T-cell (primary cell): ENCODE measurements around the gene LAMA5. TPM values are rescaled to one million over a fixed set of nuclear protein-coding genes. Genes with fewer than 3 reads are reported as not detected.

Source experiments
- ATAC-seq, 4 experiments: fragments of 200-7000 bp in 3 of 4; fragments of 150-1000 bp in 1 of 4; cut with Tn5 transposase; replicated peaks in 1 of 4; 1 replicate in 3 of 4; 2 replicates in 1 of 4; pipeline ENCODE4 v1.10.0; 2021; ENCODE audit warnings: moderate library complexity in 3 of 4, mild to moderate bottlenecking in 2 of 4, moderate number of reproducible peaks in 1 of 4
- CTCF ChIA-PET, 2 donors: fragments of 300-600 bp; sonication (Branson Sonifier 250); formaldehyde crosslinking; loops; one replicate each; lab custom pipeline; 2022; ENCODE audit warnings: antibody characterized with exemption in 2 of 2; lab: Charles Lee
- POLR2A ChIA-PET, 2 donors: fragments of 300-600 bp; sonication (Branson Sonifier 250); formaldehyde crosslinking; loops; one replicate each; lab custom pipeline; 2022; ENCODE audit warnings: antibody characterized with exemption in 2 of 2; lab: Charles Lee
- DNase-seq, 35 experiments: peaks; one replicate each; pipeline versions ENCODE4 v3.0.0 to v3.0.0-alpha.2; 2013 to 2023
- H3K27ac ChIP-seq: one replicate; pipeline ENCODE4 v1.5.1; 2013; ENCODE audit warnings: low read length
- H3K27me3 ChIP-seq, 2 experiments: replicated peaks in 1 of 2; 1 replicate in 1 of 2; 2 replicates in 1 of 2; pipeline versions ENCODE4 v1.6.1 to v1.7.0; 2013; ENCODE audit warnings: low read length in 1 of 2, mixed read lengths in 1 of 2; ENCODE audit not compliant: control insufficient read depth in 2 of 2, insufficient read depth in 2 of 2; ENCODE audit errors: extremely low read depth in 1 of 2
- H3K36me3 ChIP-seq, 2 donors: 1 replicate in 1 of 2; 2 replicates in 1 of 2; pipeline versions ENCODE4 v1.6.1 to v1.7.0; 2013; ENCODE audit warnings: low read length in 1 of 2; ENCODE audit not compliant: control insufficient read depth in 2 of 2, insufficient read depth in 1 of 2; ENCODE audit errors: extremely low read depth in 1 of 2
- H3K4me1 ChIP-seq, 2 experiments: 1 replicate in 1 of 2; 2 replicates in 1 of 2; pipeline versions ENCODE4 v1.6.1 to v1.7.0; 2013; ENCODE audit warnings: low read length in 2 of 2, mixed read lengths in 1 of 2; ENCODE audit not compliant: insufficient read depth in 2 of 2, control insufficient read depth in 1 of 2; ENCODE audit errors: extremely low read depth in 1 of 2
- H3K4me3 ChIP-seq, 2 donors: 1 replicate in 1 of 2; 2 replicates in 1 of 2; pipeline versions ENCODE4 v1.5.1 to v1.7.0; 2013; ENCODE audit warnings: mild to moderate bottlenecking in 2 of 2, low read length in 1 of 2, moderate library complexity in 1 of 2; ENCODE audit not compliant: control insufficient read depth in 1 of 2; ENCODE audit errors: extremely low read depth in 1 of 2
- H3K9me3 ChIP-seq: 2 replicates; pipeline ENCODE4 v1.7.0; 2013
- H3K27ac Mint-ChIP-seq, 2 donors: one replicate each; pipeline ENCODE4 v1.8.0; 2020 to 2021; ENCODE audit warnings: mild to moderate bottlenecking in 2 of 2, mixed read lengths in 2 of 2
- H3K27me3 Mint-ChIP-seq, 2 donors: one replicate each; pipeline ENCODE4 v1.8.0; 2021 to 2022; ENCODE audit warnings: mixed read lengths in 2 of 2
- H3K36me3 Mint-ChIP-seq: one replicate; pipeline ENCODE4 v1.8.0; 2021; ENCODE audit warnings: mixed read lengths
- H3K4me1 Mint-ChIP-seq, 3 donors: one replicate each; pipeline ENCODE4 v1.8.0; 2020 to 2022; ENCODE audit warnings: mixed read lengths in 3 of 3, mild to moderate bottlenecking in 1 of 3
- H3K4me3 Mint-ChIP-seq, 3 donors: one replicate each; pipeline ENCODE4 v1.8.0; 2020 to 2022; ENCODE audit warnings: mild to moderate bottlenecking in 3 of 3, mixed read lengths in 3 of 3, moderate library complexity in 3 of 3
- H3K9me3 Mint-ChIP-seq, 3 donors: one replicate each; pipeline ENCODE4 v1.8.0; 2020 to 2022; ENCODE audit warnings: mixed read lengths in 3 of 3
- WGBS: methylation state at CpG from one replicate; pipeline ENCODE4 v1.1.5; 2013; ENCODE audit warnings: missing lambda C conversion rate; ENCODE audit not compliant: insufficient coverage; 5-methylcytosine and 5-hydroxymethylcytosine counted together
- total RNA-seq, 35 experiments: library from RNA in 6 of 35; stranded (reverse) in 6 of 35; fragments of 120-200 nt in 1 of 35; gene quantifications; one replicate each; pipeline versions ENCODE4 v1.2.1 to v1.2.4 and lab custom pipeline; 2013 to 2026

The LAMA5 gene
- total RNA-seq, 5 donors from 2014 or later (not counting 1 experiment from before 2014, with no cell fraction given): 0.48 to 4.3 (median 3.0) TPM

DNA sequence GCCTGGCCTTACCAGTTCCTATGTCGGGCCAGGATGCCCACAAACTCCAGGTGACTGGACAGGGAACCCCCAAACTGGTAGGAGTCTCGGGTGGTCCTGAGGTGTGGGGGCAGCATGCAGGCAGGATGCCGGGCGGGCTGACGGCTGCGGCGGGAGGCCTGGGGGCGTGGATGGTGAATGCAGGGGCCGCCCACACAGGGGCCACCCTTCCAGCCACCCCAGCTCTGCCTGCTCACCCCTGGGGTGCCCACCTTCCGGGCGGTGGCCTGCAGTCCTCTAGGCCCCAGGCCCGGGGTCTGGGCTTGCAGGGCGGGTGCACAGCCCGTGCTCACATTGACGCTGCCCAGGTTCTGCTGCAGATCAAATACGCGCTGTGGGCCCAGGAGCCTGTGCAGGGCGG lies 56.0 kb downstream of the LAMA5 start:
- CTCF ChIA-PET: no interaction called here
- H3K27ac Mint-ChIP-seq: no peak overlapping the region
- POLR2A ChIA-PET: no interaction called here
- WGBS: 93% methylated on average over 13 of the region's 18 CpGs
- ATAC-seq (no peak), DNase-seq (no peak)
- no peaks in the 10 kb centered on the region for H3K27me3 Mint-ChIP-seq
- no peaks in the 10 kb centered on the region for H3K9me3 Mint-ChIP-seq
- H3K4me3 Mint-ChIP-seq: no peak overlapping the region
- no peaks in the 10 kb centered on the region for H3K4me1 Mint-ChIP-seq
- no peak overlapping the region for H3K4me3 ChIP-seq
- peaks cover 0 to 7% of the 10 kb centered on the region in 2 experiments for H3K4me1 ChIP-seq
- no peaks in the 10 kb centered on the region for H3K9me3 ChIP-seq
- H3K36me3 Mint-ChIP-seq: peaks cover 8% of the 10 kb centered on the region
- H3K27me3 ChIP-seq: no peaks in the 10 kb centered on the region
- no peak overlapping the region for H3K27ac ChIP-seq
- H3K36me3 ChIP-seq: peaks cover 17 to 31% of the 10 kb centered on the region in 2 donors

DNA sequence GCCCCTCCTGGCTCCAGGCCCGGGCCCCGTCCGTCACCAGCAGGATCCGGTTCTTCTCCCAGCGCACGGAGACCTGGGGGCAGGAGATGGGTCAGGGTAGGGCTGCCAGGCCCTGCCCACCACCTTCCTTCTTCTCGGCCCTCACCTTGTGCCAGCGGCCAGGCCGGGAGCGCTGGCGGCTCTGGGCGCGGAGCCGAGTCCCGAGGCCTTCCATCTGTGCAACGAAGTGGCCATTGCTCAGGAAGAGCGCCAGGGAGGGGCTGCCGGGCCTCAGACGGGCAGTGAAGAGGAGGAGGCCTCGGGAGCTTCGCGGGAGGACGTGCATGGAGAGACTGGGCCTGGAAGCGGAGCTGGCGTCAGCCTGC lies 56.4 kb downstream of the LAMA5 start:
- Histone ChIP-seq H3K4me1 (peaks cover 0 to 12% of the 10 kb centered on the region in 2 experiments), H3K9me3 (no peaks in the 10 kb centered on the region), H3K36me3 (peaks cover 21 to 35% of the 10 kb centered on the region in 2 donors), H3K27ac (no peak overlapping the region), H3K4me3 (no peak overlapping the region), H3K27me3 (peaks cover 0 to under 1% of the 10 kb centered on the region in 2 experiments)
- Mint-ChIP-seq H3K27me3 (no peaks in the 10 kb centered on the region), H3K4me3 (no peak overlapping the region), H3K4me1 (peaks cover 0 to under 1% (median 0%) of the 10 kb centered on the region in 3 donors), H3K9me3 (no peaks in the 10 kb centered on the region), H3K27ac (no peak overlapping the region), H3K36me3 (peaks cover 11% of the 10 kb centered on the region)
- 97% methylated on average over 24 of the region's 25 CpGs for WGBS
- POLR2A ChIA-PET: no interaction called here
- ATAC-seq (no peak), DNase-seq (no peak)
- CTCF ChIA-PET: no interaction called here

DNA sequence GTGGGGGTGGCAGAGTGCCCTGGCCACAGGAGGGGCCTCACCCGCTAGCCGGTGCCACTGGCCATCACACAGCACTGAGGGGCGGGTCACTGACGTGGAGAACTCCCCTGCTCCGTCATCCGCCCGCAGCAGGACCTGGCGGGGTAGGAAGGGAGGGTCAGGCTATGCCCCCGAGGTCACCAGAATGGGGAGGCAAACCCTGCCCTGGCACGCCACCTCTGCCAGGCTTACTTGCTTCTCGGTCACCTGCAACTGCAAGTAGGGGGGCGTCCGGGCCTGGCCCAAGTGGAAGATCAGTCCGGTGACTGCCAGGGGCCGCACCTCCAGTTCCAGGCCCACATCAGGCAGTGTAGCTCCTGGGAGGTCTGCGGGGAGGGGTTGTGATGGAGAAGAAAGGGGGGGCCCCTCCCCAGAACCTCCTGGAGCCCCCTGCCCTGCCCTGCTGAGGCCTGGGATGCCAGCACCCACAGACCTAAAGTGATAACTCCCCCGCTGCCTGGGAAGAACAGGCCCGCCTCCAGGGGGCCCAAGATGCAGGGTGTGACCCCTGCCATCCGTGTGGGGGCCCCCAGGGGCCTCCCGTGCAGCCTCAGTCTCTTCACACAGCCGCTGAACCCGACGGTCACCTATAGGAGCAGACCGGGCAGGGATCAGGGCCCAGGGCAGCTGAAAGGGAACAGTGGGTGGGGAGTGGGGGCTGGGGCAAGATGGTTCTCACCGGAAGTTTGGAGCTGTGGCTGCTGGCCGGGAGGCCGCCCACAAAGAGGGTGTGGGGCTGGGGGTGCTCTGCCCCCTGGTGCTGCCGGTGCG lies 57.0 kb downstream of the LAMA5 start:
- DNase-seq (no peak), ATAC-seq (no peak)
- Mint-ChIP-seq H3K4me1 (peaks cover 5 to 6% (median 6%) of the 10 kb centered on the region in 3 donors), H3K4me3 (no peak overlapping the region), H3K27me3 (no peaks in the 10 kb centered on the region), H3K27ac (no peak overlapping the region), H3K9me3 (no peaks in the 10 kb centered on the region), H3K36me3 (peaks cover 11% of the 10 kb centered on the region)
- H3K27me3 ChIP-seq: peaks cover 0 to 2% of the 10 kb centered on the region in 2 experiments
- 89% methylated on average over 18 of the region's 29 CpGs for WGBS
- POLR2A ChIA-PET: no interaction called here
- peaks cover 0 to 17% of the 10 kb centered on the region in 2 experiments for H3K4me1 ChIP-seq
- peaks cover 22 to 41% of the 10 kb centered on the region in 2 donors for H3K36me3 ChIP-seq
- no peak overlapping the region for H3K27ac ChIP-seq
- no peak overlapping the region for H3K4me3 ChIP-seq
- H3K9me3 ChIP-seq: no peaks in the 10 kb centered on the region
- CTCF ChIA-PET: no interaction called here

DNA sequence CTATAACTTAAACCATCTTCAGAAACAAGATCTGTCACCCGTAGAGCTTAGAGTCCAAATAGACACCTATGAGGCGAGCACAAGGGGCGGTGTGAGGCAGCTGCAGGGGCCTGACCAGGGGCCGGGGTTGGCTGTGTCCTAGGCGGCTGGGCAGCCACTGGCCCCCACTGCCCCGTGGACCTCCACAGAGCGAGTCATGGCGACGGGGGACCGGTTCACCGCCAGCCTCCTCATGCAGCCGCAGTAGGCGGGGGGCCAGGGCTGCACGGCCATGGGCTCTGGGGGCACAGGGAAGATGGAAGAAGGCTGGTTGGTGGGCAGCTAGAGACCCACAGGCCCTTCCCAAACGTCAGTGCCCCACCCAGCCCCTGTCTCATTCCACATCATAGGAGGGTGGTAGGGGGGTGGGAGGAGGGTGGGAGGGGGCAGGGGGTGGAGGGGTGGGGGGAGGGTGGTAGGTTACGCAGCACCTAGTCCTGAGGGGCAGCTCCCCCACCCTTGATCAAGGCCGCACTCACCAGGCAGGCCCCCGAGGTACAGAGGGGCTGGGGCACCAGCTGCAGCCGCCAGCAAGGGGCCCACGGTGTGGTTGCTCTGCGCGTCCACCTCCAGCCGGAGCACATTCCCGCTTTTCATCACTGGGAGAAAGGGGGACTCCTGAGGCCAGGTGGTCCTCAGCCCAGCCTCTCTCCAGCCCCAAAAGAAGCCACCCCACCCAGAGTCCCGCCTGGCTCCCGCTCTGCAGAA lies 57.7 kb downstream of the LAMA5 start:
- WGBS: 98% methylated on average over 17 of the region's 26 CpGs
- ATAC-seq (no peak), DNase-seq (no peak)
- Histone ChIP-seq H3K4me3 (no peak overlapping the region), H3K9me3 (no peaks in the 10 kb centered on the region), H3K36me3 (peaks cover 22 to 49% of the 10 kb centered on the region in 2 donors), H3K27ac (no peak overlapping the region), H3K4me1 (peaks cover under 1 to 25% of the 10 kb centered on the region in 2 experiments), H3K27me3 (peaks cover 0 to 2% of the 10 kb centered on the region in 2 experiments)
- Mint-ChIP-seq H3K27ac (no peak overlapping the region), H3K9me3 (no peaks in the 10 kb centered on the region), H3K4me1 (peaks cover 11 to 14% (median 13%) of the 10 kb centered on the region in 3 donors), H3K27me3 (no peaks in the 10 kb centered on the region), H3K36me3 (peaks cover 12% of the 10 kb centered on the region), H3K4me3 (no peak overlapping the region)
- CTCF ChIA-PET: no interaction called here
- POLR2A ChIA-PET: no interaction called here

DNA sequence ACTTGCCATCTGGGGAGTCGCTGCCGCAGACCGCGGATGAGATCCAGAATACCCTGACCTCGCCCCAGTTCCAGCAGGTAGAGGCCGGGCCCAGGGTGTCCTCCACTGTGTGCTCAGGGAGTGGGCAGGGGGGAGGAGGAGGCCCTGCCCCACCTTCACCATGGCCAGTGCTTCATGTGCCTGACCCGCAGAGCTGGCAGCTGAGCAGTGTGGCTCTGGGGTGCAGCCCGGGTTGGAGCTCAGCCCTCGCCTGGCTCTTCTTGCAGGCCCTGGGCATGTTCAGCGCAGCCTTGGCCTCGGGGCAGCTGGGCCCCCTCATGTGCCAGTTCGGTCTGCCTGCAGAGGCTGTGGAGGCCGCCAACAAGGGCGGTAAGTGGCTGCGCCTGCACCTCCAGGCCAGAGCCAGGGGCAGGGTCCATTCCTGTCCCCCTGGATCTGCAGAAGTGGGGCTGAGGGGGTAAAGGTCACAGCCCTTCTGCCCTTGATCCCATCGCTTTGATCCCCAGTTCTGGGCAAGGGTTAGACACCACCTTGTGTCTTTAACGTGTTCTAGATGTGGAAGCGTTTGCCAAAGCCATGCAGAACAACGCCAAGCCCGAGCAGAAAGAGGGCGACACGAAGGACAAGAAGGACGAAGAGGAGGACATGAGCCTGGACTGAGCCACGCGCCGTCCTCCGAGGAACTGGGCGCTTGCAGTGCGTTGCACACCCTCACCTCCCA lies 58.9 kb downstream of the LAMA5 start:
- ATAC-seq (no peak), DNase-seq (no peak)
- Mint-ChIP-seq H3K27ac (no peak overlapping the region), H3K4me3 (no peak overlapping the region), H3K27me3 (no peaks in the 10 kb centered on the region), H3K9me3 (no peaks in the 10 kb centered on the region), H3K4me1 (peaks cover 19 to 22% (median 21%) of the 10 kb centered on the region in 3 donors), H3K36me3 (peaks cover 15% of the 10 kb centered on the region)
- no peaks in the 10 kb centered on the region for H3K9me3 ChIP-seq
- no peak overlapping the region for H3K27ac ChIP-seq
- peaks cover 5 to 36% of the 10 kb centered on the region in 2 experiments for H3K4me1 ChIP-seq
- H3K4me3 ChIP-seq: no peak overlapping the region
- WGBS: 94% methylated on average over 28 of the region's 29 CpGs
- H3K36me3 ChIP-seq: peaks cover 22 to 52% of the 10 kb centered on the region in 2 donors
- CTCF ChIA-PET: no interaction called here
- POLR2A ChIA-PET: no interaction called here
- H3K27me3 ChIP-seq: peaks cover 0 to 2% of the 10 kb centered on the region in 2 experiments
